ENCODE measurements around the gene TRERF1. TPM values are rescaled to one million over a fixed set of nuclear protein-coding genes. Genes with fewer than 3 reads are reported as not detected.

The TRERF1 gene
- total RNA-seq, 1 experiment from 2014 or later: 22.3 TPM

DNA sequence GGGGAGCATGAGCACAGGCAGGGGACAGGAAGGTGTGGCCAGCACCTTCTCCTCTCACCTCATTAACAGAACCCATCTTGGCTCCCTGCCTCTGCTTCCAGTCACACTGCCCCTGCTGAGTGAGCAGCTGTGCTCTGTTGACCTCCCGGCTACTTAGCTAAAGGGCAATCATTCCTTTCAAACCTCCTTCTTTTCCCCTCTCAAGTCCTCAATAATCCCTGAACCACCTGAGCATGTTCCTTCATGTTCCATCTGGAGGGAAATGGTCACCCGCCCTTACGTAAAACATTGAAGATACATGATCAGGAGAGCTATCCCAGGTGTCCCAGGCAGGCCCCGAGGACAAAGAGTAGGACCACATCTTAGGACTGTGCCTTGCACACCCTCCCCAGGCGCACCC, 212.4 kb downstream of the TRERF1 start:
- no peak for ATAC-seq
- Mint-ChIP-seq H3K4me3 (no peak overlapping the region), H3K27ac (peak overlapping the region; percentile 73), H3K9me3 (no peaks in the 10 kb centered on the region), H3K4me1 (peaks cover 33% of the 10 kb centered on the region), H3K36me3 (peaks cover 48% of the 10 kb centered on the region), H3K27me3 (ENCODE audit: low read depth) (no peaks in the 10 kb centered on the region)
- TF ChIP-seq ZNF423 (CRISPR knock-in tag; IDR thresholded peaks at IDR 0.05) (peak; percentile 26; the same call in 1 of the 2 replicates), NFYB (CRISPR knock-in tag; conservative IDR thresholded peaks at IDR 0.05; ENCODE audit: low read depth) (no peak)
- no peak for DNase-seq (ENCODE audit: low spot score)
- POLR2A ChIA-PET: no interaction called here
- CTCF ChIA-PET: interaction anchor here (1.2 to 1.8 kb wide), 4 partner anchors 9 to 452 kb away, joined by 3 to 5 read pairs (median 4); partner anchors contain the start of gene TOMM6

DNA sequence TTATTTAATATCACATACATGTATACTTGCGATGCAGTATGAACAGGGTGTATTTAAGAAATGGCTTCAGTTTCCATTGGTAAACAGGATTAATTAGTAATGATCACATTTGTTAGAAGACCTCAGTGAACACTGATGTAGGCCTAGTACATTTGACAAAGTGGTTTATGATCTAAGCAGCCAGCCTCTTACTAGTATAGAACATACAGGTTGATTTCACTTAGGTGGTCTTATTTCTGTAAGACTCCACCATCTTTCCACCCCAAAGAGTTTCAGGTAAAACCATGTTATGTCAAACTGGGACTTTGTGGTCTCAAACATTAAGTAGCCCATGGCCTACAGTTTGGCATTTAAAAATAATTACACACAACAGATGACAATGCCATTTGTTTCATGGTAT, 213.9 kb downstream of the TRERF1 start:
- POLR2A ChIA-PET: no interaction called here
- ATAC-seq (no peak), DNase-seq (ENCODE audit: low spot score) (no peak)
- Mint-ChIP-seq H3K27me3 (ENCODE audit: low read depth) (no peaks in the 10 kb centered on the region), H3K36me3 (peaks cover 49% of the 10 kb centered on the region), H3K4me1 (peaks cover 29% of the 10 kb centered on the region), H3K4me3 (no peak overlapping the region), H3K27ac (peak overlapping the region; percentile 31; the same call in 1 of the 2 replicates), H3K9me3 (no peaks in the 10 kb centered on the region)
- TF ChIP-seq CREM (CRISPR knock-in tag; IDR thresholded peaks at IDR 0.05): no peak
- TF ChIP-seq ZNF423 (CRISPR knock-in tag; IDR thresholded peaks at IDR 0.05): no peak
- no peak for TF ChIP-seq ZNF232 (CRISPR knock-in tag; IDR thresholded peaks at IDR 0.05)
- TF ChIP-seq TCF7 (CRISPR knock-in tag; IDR thresholded peaks at IDR 0.05; ENCODE audit: low read depth): no peak
- no peak for TF ChIP-seq SP1 (CRISPR knock-in tag; conservative IDR thresholded peaks at IDR 0.05)
- no peak for TF ChIP-seq JAZF1 (CRISPR knock-in tag; IDR thresholded peaks at IDR 0.05)
- TF ChIP-seq, protein P1, sequence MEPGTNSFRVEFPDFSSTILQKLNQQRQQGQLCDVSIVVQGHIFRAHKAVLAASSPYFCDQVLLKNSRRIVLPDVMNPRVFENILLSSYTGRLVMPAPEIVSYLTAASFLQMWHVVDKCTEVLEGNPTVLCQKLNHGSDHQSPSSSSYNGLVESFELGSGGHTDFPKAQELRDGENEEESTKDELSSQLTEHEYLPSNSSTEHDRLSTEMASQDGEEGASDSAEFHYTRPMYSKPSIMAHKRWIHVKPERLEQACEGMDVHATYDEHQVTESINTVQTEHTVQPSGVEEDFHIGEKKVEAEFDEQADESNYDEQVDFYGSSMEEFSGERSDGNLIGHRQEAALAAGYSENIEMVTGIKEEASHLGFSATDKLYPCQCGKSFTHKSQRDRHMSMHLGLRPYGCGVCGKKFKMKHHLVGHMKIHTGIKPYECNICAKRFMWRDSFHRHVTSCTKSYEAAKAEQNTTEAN (CRISPR knock-in tag; IDR thresholded peaks at IDR 0.05): no peak
- no peak for TF ChIP-seq JUN (CRISPR knock-in tag; IDR thresholded peaks at IDR 0.05)
- TF ChIP-seq, protein P2, sequence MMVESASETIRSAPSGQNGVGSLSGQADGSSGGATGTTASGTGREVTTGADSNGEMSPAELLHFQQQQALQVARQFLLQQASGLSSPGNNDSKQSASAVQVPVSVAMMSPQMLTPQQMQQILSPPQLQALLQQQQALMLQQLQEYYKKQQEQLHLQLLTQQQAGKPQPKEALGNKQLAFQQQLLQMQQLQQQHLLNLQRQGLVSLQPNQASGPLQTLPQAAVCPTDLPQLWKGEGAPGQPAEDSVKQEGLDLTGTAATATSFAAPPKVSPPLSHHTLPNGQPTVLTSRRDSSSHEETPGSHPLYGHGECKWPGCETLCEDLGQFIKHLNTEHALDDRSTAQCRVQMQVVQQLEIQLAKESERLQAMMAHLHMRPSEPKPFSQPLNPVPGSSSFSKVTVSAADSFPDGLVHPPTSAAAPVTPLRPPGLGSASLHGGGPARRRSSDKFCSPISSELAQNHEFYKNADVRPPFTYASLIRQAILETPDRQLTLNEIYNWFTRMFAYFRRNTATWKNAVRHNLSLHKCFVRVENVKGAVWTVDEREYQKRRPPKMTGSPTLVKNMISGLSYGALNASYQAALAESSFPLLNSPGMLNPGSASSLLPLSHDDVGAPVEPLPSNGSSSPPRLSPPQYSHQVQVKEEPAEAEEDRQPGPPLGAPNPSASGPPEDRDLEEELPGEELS (CRISPR knock-in tag; IDR thresholded peaks at IDR 0.05): no peak
- TF ChIP-seq NFE2L1 (CRISPR knock-in tag; IDR thresholded peaks at IDR 0.05): no peak
- TF ChIP-seq, protein P3, sequence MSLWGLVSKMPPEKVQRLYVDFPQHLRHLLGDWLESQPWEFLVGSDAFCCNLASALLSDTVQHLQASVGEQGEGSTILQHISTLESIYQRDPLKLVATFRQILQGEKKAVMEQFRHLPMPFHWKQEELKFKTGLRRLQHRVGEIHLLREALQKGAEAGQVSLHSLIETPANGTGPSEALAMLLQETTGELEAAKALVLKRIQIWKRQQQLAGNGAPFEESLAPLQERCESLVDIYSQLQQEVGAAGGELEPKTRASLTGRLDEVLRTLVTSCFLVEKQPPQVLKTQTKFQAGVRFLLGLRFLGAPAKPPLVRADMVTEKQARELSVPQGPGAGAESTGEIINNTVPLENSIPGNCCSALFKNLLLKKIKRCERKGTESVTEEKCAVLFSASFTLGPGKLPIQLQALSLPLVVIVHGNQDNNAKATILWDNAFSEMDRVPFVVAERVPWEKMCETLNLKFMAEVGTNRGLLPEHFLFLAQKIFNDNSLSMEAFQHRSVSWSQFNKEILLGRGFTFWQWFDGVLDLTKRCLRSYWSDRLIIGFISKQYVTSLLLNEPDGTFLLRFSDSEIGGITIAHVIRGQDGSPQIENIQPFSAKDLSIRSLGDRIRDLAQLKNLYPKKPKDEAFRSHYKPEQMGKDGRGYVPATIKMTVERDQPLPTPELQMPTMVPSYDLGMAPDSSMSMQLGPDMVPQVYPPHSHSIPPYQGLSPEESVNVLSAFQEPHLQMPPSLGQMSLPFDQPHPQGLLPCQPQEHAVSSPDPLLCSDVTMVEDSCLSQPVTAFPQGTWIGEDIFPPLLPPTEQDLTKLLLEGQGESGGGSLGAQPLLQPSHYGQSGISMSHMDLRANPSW (CRISPR knock-in tag; conservative IDR thresholded peaks at IDR 0.05; ENCODE audit: low read depth): no peak
- TF ChIP-seq TEAD4 (CRISPR knock-in tag; IDR thresholded peaks at IDR 0.05): no peak
- no peak for TF ChIP-seq ZNF416 (CRISPR knock-in tag; IDR thresholded peaks at IDR 0.05)
- no peak for TF ChIP-seq ETV6 (CRISPR knock-in tag; IDR thresholded peaks at IDR 0.05)
- CTCF ChIA-PET: interaction anchor here (1.3 to 1.4 kb wide), 2 partner anchors 23 to 310 kb away, joined by 3 to 4 read pairs; no protein-coding TSS in a partner anchor

DNA sequence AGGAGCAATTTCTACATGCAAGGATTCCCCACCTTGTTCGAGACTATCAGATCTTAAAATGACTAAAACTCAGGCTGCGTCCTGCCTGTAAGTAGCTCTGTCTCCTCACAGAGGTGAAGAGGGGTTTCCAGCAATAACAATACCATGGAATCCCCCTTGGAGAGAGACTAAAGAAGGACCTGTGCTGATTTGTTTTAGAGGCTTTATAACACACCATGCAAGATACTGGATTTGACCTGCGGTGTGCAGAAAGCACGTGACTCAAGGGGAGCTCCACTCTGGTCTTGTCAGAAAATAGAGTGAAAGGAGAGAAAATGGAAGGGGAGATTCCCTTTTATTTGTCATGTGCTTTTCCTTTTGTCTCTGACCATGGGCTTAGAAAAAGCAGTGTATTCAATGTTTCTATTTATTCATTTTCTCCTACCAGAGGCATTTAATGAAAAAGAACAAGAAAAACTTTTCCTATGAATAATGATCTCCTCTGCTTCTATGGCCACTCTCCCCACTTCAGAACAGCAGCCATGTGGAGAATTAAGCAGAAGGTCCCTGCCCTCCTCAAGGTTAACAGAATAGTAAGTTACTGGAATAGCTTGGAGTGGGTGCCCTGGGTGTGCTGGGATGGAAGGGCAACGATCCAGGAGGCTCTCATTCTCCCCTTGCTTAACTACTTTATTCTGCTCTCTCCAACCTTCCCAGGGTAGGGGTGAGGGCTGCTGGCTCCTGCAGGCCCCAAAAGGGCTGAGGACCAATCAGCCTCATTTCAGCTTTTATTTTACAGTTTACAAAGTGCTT, 214.8 kb downstream of the TRERF1 start:
- CTCF ChIA-PET: interaction anchor here (1.3 to 1.4 kb wide), 3 partner anchors 22 to 311 kb away, joined by 3 to 4 read pairs (median 3); no protein-coding TSS in a partner anchor
- no peak for TF ChIP-seq ZNF317 (CRISPR knock-in tag; IDR thresholded peaks at IDR 0.05; ENCODE audit: borderline replicate concordance, low read depth)
- TF ChIP-seq GABPB1 (CRISPR knock-in tag; IDR thresholded peaks at IDR 0.05): no peak
- TF ChIP-seq ETV6 (CRISPR knock-in tag; IDR thresholded peaks at IDR 0.05): no peak
- TF ChIP-seq, protein P4, sequence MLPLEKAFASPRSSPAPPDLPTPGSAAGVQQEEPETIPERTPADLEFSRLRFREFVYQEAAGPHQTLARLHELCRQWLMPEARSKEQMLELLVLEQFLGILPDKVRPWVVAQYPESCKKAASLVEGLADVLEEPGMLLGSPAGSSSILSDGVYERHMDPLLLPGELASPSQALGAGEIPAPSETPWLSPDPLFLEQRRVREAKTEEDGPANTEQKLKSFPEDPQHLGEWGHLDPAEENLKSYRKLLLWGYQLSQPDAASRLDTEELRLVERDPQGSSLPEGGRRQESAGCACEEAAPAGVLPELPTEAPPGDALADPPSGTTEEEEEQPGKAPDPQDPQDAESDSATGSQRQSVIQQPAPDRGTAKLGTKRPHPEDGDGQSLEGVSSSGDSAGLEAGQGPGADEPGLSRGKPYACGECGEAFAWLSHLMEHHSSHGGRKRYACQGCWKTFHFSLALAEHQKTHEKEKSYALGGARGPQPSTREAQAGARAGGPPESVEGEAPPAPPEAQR (CRISPR knock-in tag; IDR thresholded peaks at IDR 0.05): no peak
- TF ChIP-seq, protein P5, sequence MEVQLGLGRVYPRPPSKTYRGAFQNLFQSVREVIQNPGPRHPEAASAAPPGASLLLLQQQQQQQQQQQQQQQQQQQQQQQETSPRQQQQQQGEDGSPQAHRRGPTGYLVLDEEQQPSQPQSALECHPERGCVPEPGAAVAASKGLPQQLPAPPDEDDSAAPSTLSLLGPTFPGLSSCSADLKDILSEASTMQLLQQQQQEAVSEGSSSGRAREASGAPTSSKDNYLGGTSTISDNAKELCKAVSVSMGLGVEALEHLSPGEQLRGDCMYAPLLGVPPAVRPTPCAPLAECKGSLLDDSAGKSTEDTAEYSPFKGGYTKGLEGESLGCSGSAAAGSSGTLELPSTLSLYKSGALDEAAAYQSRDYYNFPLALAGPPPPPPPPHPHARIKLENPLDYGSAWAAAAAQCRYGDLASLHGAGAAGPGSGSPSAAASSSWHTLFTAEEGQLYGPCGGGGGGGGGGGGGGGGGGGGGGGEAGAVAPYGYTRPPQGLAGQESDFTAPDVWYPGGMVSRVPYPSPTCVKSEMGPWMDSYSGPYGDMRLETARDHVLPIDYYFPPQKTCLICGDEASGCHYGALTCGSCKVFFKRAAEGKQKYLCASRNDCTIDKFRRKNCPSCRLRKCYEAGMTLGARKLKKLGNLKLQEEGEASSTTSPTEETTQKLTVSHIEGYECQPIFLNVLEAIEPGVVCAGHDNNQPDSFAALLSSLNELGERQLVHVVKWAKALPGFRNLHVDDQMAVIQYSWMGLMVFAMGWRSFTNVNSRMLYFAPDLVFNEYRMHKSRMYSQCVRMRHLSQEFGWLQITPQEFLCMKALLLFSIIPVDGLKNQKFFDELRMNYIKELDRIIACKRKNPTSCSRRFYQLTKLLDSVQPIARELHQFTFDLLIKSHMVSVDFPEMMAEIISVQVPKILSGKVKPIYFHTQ (CRISPR knock-in tag; IDR thresholded peaks at IDR 0.05): no peak
- TF ChIP-seq HMGA2 (CRISPR knock-in tag; IDR thresholded peaks at IDR 0.05): no peak

More for the DNA sequence above, 214.8 kb downstream of the TRERF1 start:
- H3K9me3 Mint-ChIP-seq: no peaks in the 10 kb centered on the region
- H3K4me3 Mint-ChIP-seq: no peak overlapping the region
- DNase-seq (ENCODE audit: low spot score) (no peak), ATAC-seq (no peak)
- peaks cover 53% of the 10 kb centered on the region for H3K36me3 Mint-ChIP-seq
- POLR2A ChIA-PET: no interaction called here
- H3K27ac Mint-ChIP-seq: peak overlapping the region; percentile 37; the same call in 1 of the 2 replicates
- peaks cover 20% of the 10 kb centered on the region for H3K4me1 Mint-ChIP-seq
- H3K27me3 Mint-ChIP-seq (ENCODE audit: low read depth): no peaks in the 10 kb centered on the region

Measured in WTC11 (cell line).